ENCODE data around the gene KCNQ2.

- TF ChIP-seq EZH2 (IDR thresholded peaks at IDR 0.05; ENCODE audit: insufficient read depth, low read length) = no peak
- TF ChIP-seq CTCF (IDR thresholded peaks at IDR 0.05; ENCODE audit: insufficient read depth, low read depth, low read length) = no peak
These were observed 25.1 kb downstream of the KCNQ2 start for GRCh38 chr20:63447320-63447719.
